Cerebellar cortex (tissue), 1 donor: Measurements from ENCODE around the gene SHMT2.

ENCODE experiments used
- DNase-seq: peaks from one replicate; pipeline ENCODE4 v3.0.0-alpha.2; 2015; ENCODE audit warnings: low spot score

SHMT2 gene

GRCh38 chr12:57215065-57215464 lies 14.4 kb upstream of the SHMT2 start:
- no peak for DNase-seq

GRCh38 chr12:57215668-57216013 lies 13.9 kb upstream of the SHMT2 start:
- no peak for DNase-seq

- no peak for DNase-seq
These were observed 13.2 kb upstream of the SHMT2 start, which contains the start of gene NXPH4 for GRCh38 chr12:57216014-57216911. Gene NXPH4 (plus strand): TSS chr12:57216794. CDS start chr12:57216970, 176 bp downstream.

GRCh38 chr12:57216921-57217879 lies 12.3 kb upstream of the SHMT2 start:
- peak; percentile 68 for DNase-seq

- no peak for DNase-seq
These were observed 11.3 kb upstream of the SHMT2 start for GRCh38 chr12:57218030-57218853.

GRCh38 chr12:57219205-57219992 lies 10.1 kb upstream of the SHMT2 start:
- DNase-seq = no peak

- no peak for DNase-seq
These were observed 9.3 kb upstream of the SHMT2 start for GRCh38 chr12:57219993-57220754.

GRCh38 chr12:57220770-57221168 lies 8.7 kb upstream of the SHMT2 start:
- no peak for DNase-seq

- no peak for DNase-seq
These were observed 8.2 kb upstream of the SHMT2 start for GRCh38 chr12:57221169-57221917.

GRCh38 chr12:57222286-57223190 lies 7.0 kb upstream of the SHMT2 start:
- DNase-seq = no peak

GRCh38 chr12:57223191-57224165 lies 6.0 kb upstream of the SHMT2 start:
- no peak for DNase-seq

GRCh38 chr12:57224278-57224972 lies 5.1 kb upstream of the SHMT2 start:
- no peak for DNase-seq

- DNase-seq = no peak
These were observed 4.4 kb upstream of the SHMT2 start for GRCh38 chr12:57224973-57225679.

- no peak for DNase-seq
These were observed 3.8 kb upstream of the SHMT2 start for GRCh38 chr12:57225680-57226210.

- DNase-seq = no peak
These were observed 2.8 kb upstream of the SHMT2 start for GRCh38 chr12:57226588-57227314.
